RPMI8226 (cell line): Measurements from ENCODE around the gene BMERB1.
A peak's percentile ranks its signal among the peaks of the same experiment; 100 is the strongest.

Experiments used
- DNase-seq: peaks from one replicate; pipeline ENCODE4 v3.0.0-alpha.2; 2015

Gene BMERB1

GRCh38 chr16:15506441-15506840 lies 72.1 kb downstream of the BMERB1 start:
- DNase-seq = no peak

GRCh38 chr16:15507301-15507958 lies 73.0 kb downstream of the BMERB1 start:
- DNase-seq = no peak

- no peak for DNase-seq
Observed at GRCh38 chr16:15507959-15508627, 73.7 kb downstream of the BMERB1 start.

GRCh38 chr16:15509051-15509592 lies 74.7 kb downstream of the BMERB1 start:
- DNase-seq = no peak

GRCh38 chr16:15509593-15510535 lies 75.5 kb downstream of the BMERB1 start:
- DNase-seq = no peak

- DNase-seq = no peak
Observed at GRCh38 chr16:15510992-15511391, 76.6 kb downstream of the BMERB1 start.

GRCh38 chr16:15511759-15512487 lies 77.5 kb downstream of the BMERB1 start:
- DNase-seq = no peak

GRCh38 chr16:15513156-15513555 lies 78.8 kb downstream of the BMERB1 start:
- no peak for DNase-seq

- no peak for DNase-seq
Observed at GRCh38 chr16:15515992-15516391, 81.6 kb downstream of the BMERB1 start.

- DNase-seq = no peak
Observed at GRCh38 chr16:15516609-15517008, 82.2 kb downstream of the BMERB1 start.

GRCh38 chr16:15517743-15518377 lies 83.5 kb downstream of the BMERB1 start:
- no peak for DNase-seq

- DNase-seq = no peak
Observed at GRCh38 chr16:15518381-15519351, 84.3 kb downstream of the BMERB1 start.

GRCh38 chr16:15519790-15520189 lies 85.4 kb downstream of the BMERB1 start:
- no peak for DNase-seq

- DNase-seq = no peak
Observed at GRCh38 chr16:15521390-15521757, 87.0 kb downstream of the BMERB1 start.

- DNase-seq = no peak
Observed at GRCh38 chr16:15521758-15522509, 87.5 kb downstream of the BMERB1 start.

GRCh38 chr16:15523092-15523541 lies 88.7 kb downstream of the BMERB1 start:
- DNase-seq = peak; percentile 56

- no peak for DNase-seq
Observed at GRCh38 chr16:15523939-15524338, 89.6 kb downstream of the BMERB1 start.

GRCh38 chr16:15524966-15525365 lies 90.6 kb downstream of the BMERB1 start:
- DNase-seq = no peak

- DNase-seq = no peak
Observed at GRCh38 chr16:15526097-15526496, 91.7 kb downstream of the BMERB1 start.

GRCh38 chr16:15526731-15527130 lies 92.3 kb downstream of the BMERB1 start:
- no peak for DNase-seq
